ENCODE data around the gene POLE3. TPM values are rescaled to one million over a fixed set of nuclear protein-coding genes. Genes with fewer than 3 reads are reported as not detected.

POLE3 gene
- 83.7 TPM for polyA plus RNA-seq (2013)

GRCh38 chr9:113410207-113410864 lies at the start of gene POLE3, which contains the start of gene C9orf43:
TSS of gene POLE3 (minus strand) at chr9:113410675. CDS start at chr9:113410293, 382 bp downstream.
TSS of gene C9orf43 (plus strand) at chr9:113410747. CDS start at chr9:113413494, 2,747 bp downstream.
- peak within 1 kb of the TSS; percentile 83 to 91 for H3K27ac ChIP-seq (ENCODE audit: insufficient read depth in 1 of 2, low read depth in 1 of 2, low read length in 2 of 2, poor library complexity in 1 of 2, severe bottlenecking in 2 of 2)
- ChIA-PET POLR2A (interaction anchor here (0.8 to 1.2 kb wide), 4 partner anchors 9 to 179 kb away, joined by 3 to 5 read pairs (median 4); partner anchors contain the start of genes ALAD and WDR31), CTCF (interaction anchor here (0.8 to 3.4 kb wide), 14 partner anchors 11 to 181 kb away, joined by 3 to 32 read pairs (median 4); partner anchors contain the start of gene ALAD)
- H3K27me3 ChIP-seq (replicated peaks in 2 of 5; ENCODE audit: control insufficient read depth in 4 of 5, insufficient read depth in 5 of 5, low read length in 4 of 5): no peaks in the 10 kb centered on the region
- no peaks in the 10 kb centered on the region for H3K9me3 ChIP-seq (ENCODE audit: control extremely low read depth in 1 of 5, control insufficient read depth in 4 of 5, insufficient read depth in 2 of 5, low read depth in 1 of 5, low read length in 4 of 5)
- WGBS (ENCODE audit: insufficient coverage): under 1% methylated on average over 57 of the region's 61 CpGs
- H3K4me3 ChIP-seq (ENCODE audit: control insufficient read depth in 1 of 7, extremely low read depth in 1 of 7, insufficient read depth in 4 of 7, low read depth in 2 of 7, low read length in 6 of 7): peak within 1 kb of the TSS; percentile 57 to 99 (median 93)
- peak; percentile 97 to 99 (median 98) for DNase-seq
- H3K36me3 ChIP-seq (ENCODE audit: control insufficient read depth in 4 of 4, insufficient read depth in 4 of 4, low read length in 3 of 4): peaks cover 0 to 17% (median 8%) of the 10 kb centered on the region in 4 experiments
- peaks cover 8 to 38% (median 26%) of the 10 kb centered on the region in 4 experiments for H3K4me1 ChIP-seq (ENCODE audit: control extremely low read depth in 1 of 4, control insufficient read depth in 4 of 4, insufficient read depth in 4 of 4, low read length in 3 of 4)

GRCh38 chr9:113456235-113456634 lies 45.8 kb upstream of the POLE3 start:
- POLR2A ChIA-PET: interaction anchor here (0.7 to 1.2 kb wide), 2 partner anchors 37 to 51 kb away, joined by 3 to 4 read pairs; no protein-coding TSS in a partner anchor
- H3K9me3 ChIP-seq (ENCODE audit: control extremely low read depth in 1 of 5, control insufficient read depth in 4 of 5, insufficient read depth in 2 of 5, low read depth in 1 of 5, low read length in 4 of 5): no peaks in the 10 kb centered on the region
- peaks cover 1 to 26% (median 7%) of the 10 kb centered on the region in 4 experiments for H3K36me3 ChIP-seq (ENCODE audit: control insufficient read depth in 4 of 4, insufficient read depth in 4 of 4, low read length in 3 of 4)
- WGBS (ENCODE audit: insufficient coverage): no CpG with 5 or more reads among the region's 2 CpGs
- CTCF ChIA-PET: interaction anchor here (1.3 to 3.9 kb wide), 8 partner anchors 11 to 201 kb away, joined by 4 to 26 read pairs (median 8); no protein-coding TSS in a partner anchor
- no peak overlapping the region for H3K27ac ChIP-seq (ENCODE audit: insufficient read depth in 1 of 2, low read depth in 1 of 2, low read length in 2 of 2, poor library complexity in 1 of 2, severe bottlenecking in 2 of 2)
- no peaks in the 10 kb centered on the region for H3K27me3 ChIP-seq (replicated peaks in 2 of 5; ENCODE audit: control insufficient read depth in 4 of 5, insufficient read depth in 5 of 5, low read length in 4 of 5)
- no peak overlapping the region for H3K4me3 ChIP-seq (ENCODE audit: control insufficient read depth in 1 of 7, extremely low read depth in 1 of 7, insufficient read depth in 4 of 7, low read depth in 2 of 7, low read length in 6 of 7)
- H3K4me1 ChIP-seq (ENCODE audit: control extremely low read depth in 1 of 4, control insufficient read depth in 4 of 4, insufficient read depth in 4 of 4, low read length in 3 of 4): peaks cover 0 to 22% (median 12%) of the 10 kb centered on the region in 4 experiments
- DNase-seq: no peak

GRCh38 chr9:113454914-113455761 lies 44.7 kb upstream of the POLE3 start:
- peak; percentile 63 to 81 (median 72) for DNase-seq
- WGBS (ENCODE audit: insufficient coverage): 45% methylated on average over 3 of the region's 5 CpGs
- POLR2A ChIA-PET: interaction anchor here (1.2 kb wide), 1 partner anchor 36 kb away, joined by 3 read pairs; no protein-coding TSS in a partner anchor
- CTCF ChIA-PET: interaction anchor here (0.8 to 3.9 kb wide), 16 partner anchors 8 to 202 kb away, joined by 3 to 26 read pairs (median 5); partner anchors contain the start of genes C9orf43 and POLE3
- H3K4me3 ChIP-seq (ENCODE audit: control insufficient read depth in 1 of 7, extremely low read depth in 1 of 7, insufficient read depth in 4 of 7, low read depth in 2 of 7, low read length in 6 of 7): no peak overlapping the region
- H3K27me3 ChIP-seq (replicated peaks in 2 of 5; ENCODE audit: control insufficient read depth in 4 of 5, insufficient read depth in 5 of 5, low read length in 4 of 5): no peaks in the 10 kb centered on the region
- peaks cover 0 to 24% (median 5%) of the 10 kb centered on the region in 4 experiments for H3K36me3 ChIP-seq (ENCODE audit: control insufficient read depth in 4 of 4, insufficient read depth in 4 of 4, low read length in 3 of 4)
- peaks cover 0 to 22% (median 12%) of the 10 kb centered on the region in 4 experiments for H3K4me1 ChIP-seq (ENCODE audit: control extremely low read depth in 1 of 4, control insufficient read depth in 4 of 4, insufficient read depth in 4 of 4, low read length in 3 of 4)
- H3K27ac ChIP-seq (ENCODE audit: insufficient read depth in 1 of 2, low read depth in 1 of 2, low read length in 2 of 2, poor library complexity in 1 of 2, severe bottlenecking in 2 of 2): peak overlapping the region; percentile 12 to 75
- H3K9me3 ChIP-seq (ENCODE audit: control extremely low read depth in 1 of 5, control insufficient read depth in 4 of 5, insufficient read depth in 2 of 5, low read depth in 1 of 5, low read length in 4 of 5): no peaks in the 10 kb centered on the region

- 100% methylated on average over 1 of the region's 4 CpGs for WGBS (ENCODE audit: insufficient coverage)
- POLR2A ChIA-PET: interaction anchor here (0.7 kb wide), 1 partner anchor 83 kb away, joined by 4 read pairs; no protein-coding TSS in a partner anchor
Observed at GRCh38 chr9:113452113-113452605, 41.7 kb upstream of the POLE3 start.

GRCh38 chr9:113449376-113449775 lies 38.9 kb upstream of the POLE3 start:
- Histone ChIP-seq H3K27ac (ENCODE audit: insufficient read depth in 1 of 2, low read depth in 1 of 2, low read length in 2 of 2, poor library complexity in 1 of 2, severe bottlenecking in 2 of 2) (no peak overlapping the region), H3K4me1 (ENCODE audit: control extremely low read depth in 1 of 4, control insufficient read depth in 4 of 4, insufficient read depth in 4 of 4, low read length in 3 of 4) (peaks cover 3 to 16% (median 14%) of the 10 kb centered on the region in 4 experiments), H3K36me3 (ENCODE audit: control insufficient read depth in 4 of 4, insufficient read depth in 4 of 4, low read length in 3 of 4) (peaks cover 0 to 27% (median 7%) of the 10 kb centered on the region in 4 experiments), H3K4me3 (ENCODE audit: control insufficient read depth in 1 of 7, extremely low read depth in 1 of 7, insufficient read depth in 4 of 7, low read depth in 2 of 7, low read length in 6 of 7) (no peak overlapping the region), H3K9me3 (ENCODE audit: control extremely low read depth in 1 of 5, control insufficient read depth in 4 of 5, insufficient read depth in 2 of 5, low read depth in 1 of 5, low read length in 4 of 5) (no peaks in the 10 kb centered on the region), H3K27me3 (replicated peaks in 2 of 5; ENCODE audit: control insufficient read depth in 4 of 5, insufficient read depth in 5 of 5, low read length in 4 of 5) (no peaks in the 10 kb centered on the region)
- CTCF ChIA-PET: interaction anchor here (3.2 to 8.7 kb wide), 3 partner anchors 139 to 207 kb away, joined by 21 to 100 read pairs (median 88); no protein-coding TSS in a partner anchor
- POLR2A ChIA-PET: no interaction called here
- no CpG with 5 or more reads among the region's 2 CpGs for WGBS (ENCODE audit: insufficient coverage)
- DNase-seq: no peak

More at GRCh38 chr9:113452113-113452605, 41.7 kb upstream of the POLE3 start:
- H3K27me3 ChIP-seq (replicated peaks in 2 of 5; ENCODE audit: control insufficient read depth in 4 of 5, insufficient read depth in 5 of 5, low read length in 4 of 5): no peaks in the 10 kb centered on the region
- H3K27ac ChIP-seq (ENCODE audit: insufficient read depth in 1 of 2, low read depth in 1 of 2, low read length in 2 of 2, poor library complexity in 1 of 2, severe bottlenecking in 2 of 2): no peak overlapping the region
- H3K36me3 ChIP-seq (ENCODE audit: control insufficient read depth in 4 of 4, insufficient read depth in 4 of 4, low read length in 3 of 4): peaks cover 0 to 25% (median 8%) of the 10 kb centered on the region in 4 experiments
- H3K4me1 ChIP-seq (ENCODE audit: control extremely low read depth in 1 of 4, control insufficient read depth in 4 of 4, insufficient read depth in 4 of 4, low read length in 3 of 4): peaks cover 0 to 21% (median 12%) of the 10 kb centered on the region in 4 experiments
- H3K4me3 ChIP-seq (ENCODE audit: control insufficient read depth in 1 of 7, extremely low read depth in 1 of 7, insufficient read depth in 4 of 7, low read depth in 2 of 7, low read length in 6 of 7): no peak overlapping the region
- CTCF ChIA-PET: interaction anchor here (1.0 to 8.7 kb wide), 4 partner anchors 17 to 204 kb away, joined by 3 to 88 read pairs (median 12); no protein-coding TSS in a partner anchor
- no peaks in the 10 kb centered on the region for H3K9me3 ChIP-seq (ENCODE audit: control extremely low read depth in 1 of 5, control insufficient read depth in 4 of 5, insufficient read depth in 2 of 5, low read depth in 1 of 5, low read length in 4 of 5)
- no peak for DNase-seq

GRCh38 chr9:113446323-113446740 lies 35.9 kb upstream of the POLE3 start:
- peak; percentile 21 to 47 (median 45) for DNase-seq
- ChIA-PET POLR2A (interaction anchor here (1.0 kb wide), 1 partner anchor 136 kb away, joined by 3 read pairs; no protein-coding TSS in a partner anchor), CTCF (interaction anchor here (0.6 to 8.7 kb wide), 21 partner anchors 8 to 210 kb away, joined by 3 to 100 read pairs (median 4); partner anchors contain the start of gene ALAD)
- no peak overlapping the region for H3K4me3 ChIP-seq (ENCODE audit: control insufficient read depth in 1 of 7, extremely low read depth in 1 of 7, insufficient read depth in 4 of 7, low read depth in 2 of 7, low read length in 6 of 7)
- peaks cover 0 to 28% (median 5%) of the 10 kb centered on the region in 4 experiments for H3K36me3 ChIP-seq (ENCODE audit: control insufficient read depth in 4 of 4, insufficient read depth in 4 of 4, low read length in 3 of 4)
- 93% methylated on average over 2 of the region's 3 CpGs for WGBS (ENCODE audit: insufficient coverage)
- H3K9me3 ChIP-seq (ENCODE audit: control extremely low read depth in 1 of 5, control insufficient read depth in 4 of 5, insufficient read depth in 2 of 5, low read depth in 1 of 5, low read length in 4 of 5): no peaks in the 10 kb centered on the region
- no peaks in the 10 kb centered on the region for H3K27me3 ChIP-seq (replicated peaks in 2 of 5; ENCODE audit: control insufficient read depth in 4 of 5, insufficient read depth in 5 of 5, low read length in 4 of 5)
- peaks cover 4 to 18% (median 16%) of the 10 kb centered on the region in 4 experiments for H3K4me1 ChIP-seq (ENCODE audit: control extremely low read depth in 1 of 4, control insufficient read depth in 4 of 4, insufficient read depth in 4 of 4, low read length in 3 of 4)
- H3K27ac ChIP-seq (ENCODE audit: insufficient read depth in 1 of 2, low read depth in 1 of 2, low read length in 2 of 2, poor library complexity in 1 of 2, severe bottlenecking in 2 of 2): no peak overlapping the region

Measured in common myeloid progenitor, CD34-positive (primary cell).